Psoas muscle (tissue), 8 donors: ENCODE data around the gene U2AF2. TPM values are rescaled to one million over a fixed set of nuclear protein-coding genes. Genes with fewer than 3 reads are reported as not detected.

Experiments used
- ATAC-seq, 4 donors: fragments of 200-7000 bp; cut with Tn5 transposase; one replicate each; pipeline ENCODE4 v1.9.1; 2020; ENCODE audit warnings: moderate library complexity in 3 of 4, mild to moderate bottlenecking in 2 of 4
- DNase-seq, 2 donors: peaks; one replicate each; pipeline ENCODE4 v3.0.0-alpha.2; 2020
- H3K27ac ChIP-seq: fragments of 200-600 bp; one replicate; pipeline ENCODE4 v1.8.0; 2022
- H3K27me3 ChIP-seq, 3 donors: fragments of 200-600 bp in 1 of 3; one replicate each; pipeline versions ENCODE4 v1.6.1 to v1.8.0; 2013 to 2022; ENCODE audit warnings: low read length in 2 of 3, mild to moderate bottlenecking in 2 of 3, moderate library complexity in 1 of 3; ENCODE audit not compliant: insufficient read depth in 3 of 3
- H3K36me3 ChIP-seq, 2 donors: fragments of 200-600 bp in 1 of 2; one replicate each; pipeline versions ENCODE4 v1.6.1 to v1.8.0; 2013 to 2022; ENCODE audit warnings: low read depth in 1 of 2, mild to moderate bottlenecking in 1 of 2, moderate library complexity in 1 of 2; ENCODE audit not compliant: insufficient read depth in 1 of 2
- H3K4me1 ChIP-seq: fragments of 200-600 bp; one replicate; pipeline ENCODE4 v1.8.0; 2022
- H3K4me3 ChIP-seq: fragments of 200-600 bp; one replicate; pipeline ENCODE4 v1.8.0; 2022; ENCODE audit warnings: mild to moderate bottlenecking
- H3K9me3 ChIP-seq: fragments of 200-600 bp; one replicate; pipeline ENCODE4 v1.8.0; 2022
- WGBS, 3 donors: extraction: QIAGEN DNeasy Blood & Tissue Kit; methylation state at CpG; one replicate each; pipeline versions ENCODE4 v1.1.6 to v1.1.7; 2013; 5-methylcytosine and 5-hydroxymethylcytosine counted together
- intact Hi-C, 2 donors: fragments of 100-400 bp; cut with DNase I; formaldehyde crosslinking; loops; one replicate each; pipeline versions ENCODE4 v1.11.0 to v1.14.2; 2022
- polyA plus RNA-seq, 3 donors: library from polyadenylated mRNA; stranded (reverse); fragments of 200-250 nt; gene quantifications; one replicate each; pipeline ENCODE4 v1.2.3, GENCODE V29; 2013
- total RNA-seq, 4 donors: library from RNA; stranded (reverse); fragmentation: NEBNext Ultra II Directional in 2 of 4; extraction: Animal tissue kit (Norgen Biotek cat#: 25700) in 2 of 4; gene quantifications; one replicate each; pipeline versions ENCODE4 v1.2.1 to v1.2.4, GENCODE V29; 2021 to 2023
- TF ChIP-seq, protein P1 (sequence below): fragments of 200-600 bp; IDR thresholded peaks from one replicate; pipeline ENCODE4 v1.8.0; 2022; ENCODE audit warnings: antibody characterized with exemption
- donor health status: healthy with polysubstance abuse.
- donor health status: DM: no; HTN: no; CAD: no; lungs with moderate emphysema.
- donor health status: Bipolar disorder and iron deficiency.
- donor health status: healthy.
- donor health status: DM: yes; HTN: yes; CAD: no.
- donor health status: DM: no; HTN: no; CAD: no.
- donor health status: DM: no; HTN: no; CAD: no.
- donor health status: DM: yes; HTN: yes; CAD: no.

Gene U2AF2
- total and polyA plus RNA-seq, 7 donors = 54.1 to 116 (median 72.6) TPM

- ATAC-seq (no peak), DNase-seq (peak in 1 of 2 donors; percentile 36)
- H3K9me3 ChIP-seq = no peaks in the 10 kb centered on the region
- H3K36me3 ChIP-seq = peaks cover 0 to 16% of the 10 kb centered on the region in 2 donors
- TF ChIP-seq, protein P1, sequence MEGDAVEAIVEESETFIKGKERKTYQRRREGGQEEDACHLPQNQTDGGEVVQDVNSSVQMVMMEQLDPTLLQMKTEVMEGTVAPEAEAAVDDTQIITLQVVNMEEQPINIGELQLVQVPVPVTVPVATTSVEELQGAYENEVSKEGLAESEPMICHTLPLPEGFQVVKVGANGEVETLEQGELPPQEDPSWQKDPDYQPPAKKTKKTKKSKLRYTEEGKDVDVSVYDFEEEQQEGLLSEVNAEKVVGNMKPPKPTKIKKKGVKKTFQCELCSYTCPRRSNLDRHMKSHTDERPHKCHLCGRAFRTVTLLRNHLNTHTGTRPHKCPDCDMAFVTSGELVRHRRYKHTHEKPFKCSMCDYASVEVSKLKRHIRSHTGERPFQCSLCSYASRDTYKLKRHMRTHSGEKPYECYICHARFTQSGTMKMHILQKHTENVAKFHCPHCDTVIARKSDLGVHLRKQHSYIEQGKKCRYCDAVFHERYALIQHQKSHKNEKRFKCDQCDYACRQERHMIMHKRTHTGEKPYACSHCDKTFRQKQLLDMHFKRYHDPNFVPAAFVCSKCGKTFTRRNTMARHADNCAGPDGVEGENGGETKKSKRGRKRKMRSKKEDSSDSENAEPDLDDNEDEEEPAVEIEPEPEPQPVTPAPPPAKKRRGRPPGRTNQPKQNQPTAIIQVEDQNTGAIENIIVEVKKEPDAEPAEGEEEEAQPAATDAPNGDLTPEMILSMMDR = no peak
- H3K4me1 ChIP-seq = peaks cover 22% of the 10 kb centered on the region
- intact Hi-C loops = loop anchor here in 1 of 2 donors (10.0 kb wide), 1 partner anchor 265 kb away; the partner anchor contains the start of genes RPL28 and TMEM238
- H3K4me3 ChIP-seq = no peak overlapping the region
- 79 to 96% (median 80%) methylated on average over 4 of the region's 4 CpGs for WGBS, 3 donors
- H3K27me3 ChIP-seq = no peaks in the 10 kb centered on the region
- no peak overlapping the region for H3K27ac ChIP-seq
Measured at GRCh38 chr19:55650126-55650557, 4.7 kb upstream of the U2AF2 start.

GRCh38 chr19:55650602-55651230 lies 4.1 kb upstream of the U2AF2 start:
- peaks cover 0 to 10% of the 10 kb centered on the region in 2 donors for H3K36me3 ChIP-seq
- DNase-seq = peak in 1 of 2 donors; percentile 44
- intact Hi-C loops = loop anchor here in 1 of 2 donors (10.0 kb wide), 1 partner anchor 266 kb away; the partner anchor contains the start of genes RPL28 and TMEM238
- no peaks in the 10 kb centered on the region for H3K27me3 ChIP-seq
- H3K9me3 ChIP-seq = no peaks in the 10 kb centered on the region
- no peak overlapping the region for H3K27ac ChIP-seq
- H3K4me3 ChIP-seq = no peak overlapping the region
- ATAC-seq = no peak
- TF ChIP-seq, protein P1 = no peak
- 87 to 93% (median 87%) methylated on average over 17 of the region's 17 CpGs for WGBS, 3 donors
- H3K4me1 ChIP-seq = peaks cover 22% of the 10 kb centered on the region

DNA sequence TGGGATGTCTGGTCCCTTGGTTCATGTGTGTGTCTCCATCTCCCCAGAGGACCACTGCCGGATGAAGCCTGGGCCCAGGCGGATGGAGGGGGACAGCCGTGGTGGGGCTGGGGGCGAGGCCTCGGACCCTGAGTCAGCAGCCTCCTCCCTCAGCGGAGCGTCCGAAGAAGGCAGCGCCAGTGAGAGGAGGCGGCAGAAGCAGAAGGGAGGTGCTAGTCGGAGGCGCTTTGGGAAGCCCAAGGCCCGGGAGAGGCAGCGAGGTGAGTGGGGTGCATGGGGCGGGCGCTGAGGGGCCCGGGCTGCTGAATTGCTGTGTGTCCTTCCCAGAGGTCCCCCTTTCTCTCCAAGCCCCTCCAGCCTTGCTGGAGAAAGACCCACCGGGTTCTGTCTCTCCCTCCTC lies 3.6 kb upstream of the U2AF2 start:
- Histone ChIP-seq H3K36me3 (peaks cover 0 to 6% of the 10 kb centered on the region in 2 donors), H3K9me3 (no peaks in the 10 kb centered on the region), H3K4me1 (peaks cover 26% of the 10 kb centered on the region), H3K27me3 (no peaks in the 10 kb centered on the region), H3K27ac (no peak overlapping the region), H3K4me3 (no peak overlapping the region)
- ATAC-seq (no peak), DNase-seq (no peak)
- intact Hi-C loops = loop anchor here in 1 of 2 donors (10.0 kb wide), 1 partner anchor 266 kb away; the partner anchor contains the start of genes RPL28 and TMEM238
- TF ChIP-seq, protein P1 = no peak
- 81 to 90% (median 85%) methylated on average over 14 to 18 of the region's 18 CpGs for WGBS, 3 donors

- peak overlapping the region; percentile 71 for H3K4me3 ChIP-seq
- DNase-seq (peak; percentile 38 to 75), ATAC-seq (no peak)
- peak overlapping the region; percentile 91 for H3K27ac ChIP-seq
- no peaks in the 10 kb centered on the region for H3K9me3 ChIP-seq
- no peaks in the 10 kb centered on the region for H3K27me3 ChIP-seq
- peaks cover 0 to 6% of the 10 kb centered on the region in 2 donors for H3K36me3 ChIP-seq
- H3K4me1 ChIP-seq = peaks cover 30% of the 10 kb centered on the region
- intact Hi-C loops = loop anchor here in 1 of 2 donors (10.0 kb wide), 1 partner anchor 268 kb away; the partner anchor contains the start of genes RPL28 and TMEM238
- WGBS, 3 donors = 72 to 74% (median 73%) methylated on average over 58 to 71 of the region's 71 CpGs
- TF ChIP-seq, protein P1 = no peak
Measured at GRCh38 chr19:55652311-55653128, 2.3 kb upstream of the U2AF2 start.
